SK-N-SH (cell line): Measurements from ENCODE around the gene ZNF550. TPM values are rescaled to one million over a fixed set of nuclear protein-coding genes. Genes with fewer than 3 reads are reported as not detected.
A peak's percentile ranks its signal among the peaks of the same experiment; 100 is the strongest.
"Not testable (repeated sequence)": the region's sequence is repeated elsewhere in the genome, so short reads cannot be mapped to it uniquely, and the experiment has no call there.

ENCODE experiments used
- CTCF ChIA-PET: fragments of 300-600, 350-600 bp; formaldehyde crosslinking; extraction: SDS; loops from one replicate; lab custom pipeline; 2021; lab: Yijun Ruan, JAX
- POLR2A ChIA-PET: fragments of 350-600 bp; sonication (Branson Sonifier 250); formaldehyde crosslinking; extraction: SDS; loops from one replicate; lab custom pipeline; 2020; ENCODE audit warnings: antibody characterized with exemption, inconsistent platforms; lab: Yijun Ruan, JAX
- DNase-seq: peaks from one replicate; pipeline ENCODE4 v3.0.0; 2012
- H2AFZ ChIP-seq: fragments of 200-600 bp; sonication (generic); 2 replicates; pipeline ENCODE4 v1.8.1; 2016; ENCODE audit warnings: antibody characterized with exemption, mild to moderate bottlenecking, low read depth
- H3F3A ChIP-seq: fragments of 200-600 bp; sonication (generic); replicated peaks from 2 replicates; pipeline ENCODE3; 2016; ENCODE audit warnings: antibody characterized with exemption, mild to moderate bottlenecking; ENCODE audit not compliant: insufficient read depth
- H3K27ac ChIP-seq, 2 experiments: fragments of 200-500 bp in 1 of 2; fragments of 200-600 bp in 1 of 2; sonication (Bioruptor generic) in 1 of 2; sonication (generic), shearing (Covaris generic) in 1 of 2; 2 replicates each; pipeline versions ENCODE4 v1.5.1 to v1.6.1; 2014 to 2016; ENCODE audit warnings: low read depth in 2 of 2, inconsistent platforms in 1 of 2, low read length in 1 of 2, mild to moderate bottlenecking in 1 of 2, mixed read lengths in 1 of 2
- H3K27me3 ChIP-seq: fragments of 200-600 bp; sonication (generic), shearing (Covaris generic); 2 replicates; pipeline ENCODE4 v1.6.1; 2016; ENCODE audit warnings: mixed run types; ENCODE audit not compliant: insufficient read depth
- H3K36me3 ChIP-seq, 2 experiments: fragments of 200-500 bp in 1 of 2; fragments of 200-600 bp in 1 of 2; sonication (Bioruptor generic) in 1 of 2; sonication (generic) in 1 of 2; replicated peaks in 1 of 2; 2 replicates each; pipeline versions ENCODE3 to v1.5.1; 2014 to 2016; ENCODE audit warnings: low read length in 1 of 2, mild to moderate bottlenecking in 1 of 2; ENCODE audit not compliant: insufficient read depth in 2 of 2, control insufficient read depth in 1 of 2
- H3K4me1 ChIP-seq, 2 experiments: fragments of 200-500 bp in 1 of 2; fragments of 200-600 bp in 1 of 2; sonication (Bioruptor generic) in 1 of 2; sonication (generic), shearing (Covaris generic) in 1 of 2; 2 replicates each; pipeline versions ENCODE4 v1.5.1 to v1.6.1; 2014 to 2016; ENCODE audit warnings: low read depth in 1 of 2, low read length in 1 of 2, mixed run types in 1 of 2; ENCODE audit not compliant: insufficient read depth in 2 of 2, control insufficient read depth in 1 of 2
- H3K4me2 ChIP-seq: fragments of 200-600 bp; sonication (generic), shearing (Covaris generic); 2 replicates; pipeline ENCODE4 v1.6.1; 2017; ENCODE audit warnings: mixed run types
- H3K4me3 ChIP-seq, 2 experiments: fragments of 200-500 bp in 1 of 2; fragments of 200-600 bp in 1 of 2; sonication (Bioruptor generic) in 1 of 2; sonication (generic), shearing (Covaris generic) in 1 of 2; 2 replicates each; pipeline versions ENCODE4 v1.5.1 to v1.8.1; 2014 to 2016; ENCODE audit warnings: low read depth in 2 of 2, inconsistent platforms in 1 of 2, low read length in 1 of 2, mild to moderate bottlenecking in 1 of 2, mixed read lengths in 1 of 2, moderate library complexity in 1 of 2
- H3K79me2 ChIP-seq: fragments of 200-600 bp; sonication (generic); 2 replicates; pipeline ENCODE4 v1.8.1; 2017; ENCODE audit warnings: mild to moderate bottlenecking; ENCODE audit not compliant: insufficient read depth
- H3K9ac ChIP-seq: fragments of 200-600 bp; sonication (generic); 2 replicates; pipeline ENCODE4 v1.6.1; 2017; ENCODE audit warnings: mixed run types
- H3K9me2 ChIP-seq: fragments of 200-600 bp; sonication (generic); 2 replicates; pipeline ENCODE4 v1.6.1; 2017; ENCODE audit warnings: mixed run types
- H3K9me3 ChIP-seq: fragments of 200-600 bp; sonication (generic); 2 replicates; pipeline ENCODE4 v1.6.1; 2017; ENCODE audit warnings: mixed run types, mild to moderate bottlenecking, moderate library complexity
- H4K20me1 ChIP-seq: fragments of 200-600 bp; sonication (generic); 2 replicates; pipeline ENCODE4 v1.6.1; 2017; ENCODE audit warnings: mild to moderate bottlenecking, mixed run types; ENCODE audit not compliant: insufficient read depth
- CHD2 ChIP-seq: fragments of 150-350 bp; IDR thresholded peaks from 2 replicates; pipeline ENCODE4 v1.6.1; 2018; ENCODE audit warnings: low read length; ENCODE audit not compliant: partially characterized antibody
- ELF1 ChIP-seq: IDR thresholded peaks from 2 replicates; pipeline ENCODE4 v1.4.0; 2012
- GABPA ChIP-seq: IDR thresholded peaks from 2 replicates; pipeline ENCODE4 v1.4.0; 2012; ENCODE audit warnings: low read depth, mild to moderate bottlenecking
- IRF3 ChIP-seq: fragments of 150-350 bp; IDR thresholded peaks from 2 replicates; pipeline ENCODE4 v1.6.1; 2016; ENCODE audit warnings: mild to moderate bottlenecking, low read depth, low read length
- MAX ChIP-seq: IDR thresholded peaks from 2 replicates; pipeline ENCODE4 v1.4.0; 2012; ENCODE audit warnings: low read depth
- MXI1 ChIP-seq: IDR thresholded peaks from 2 replicates; pipeline ENCODE4 v1.6.1; 2012; ENCODE audit warnings: mild to moderate bottlenecking, low read depth, low read length, improper control_type of control experiment
- POLR2AphosphoS5 ChIP-seq: IDR thresholded peaks from 2 replicates; pipeline ENCODE4 v1.6.1; 2012; ENCODE audit warnings: low read depth, low read length
- TAF1 ChIP-seq: IDR thresholded peaks from 2 replicates; pipeline ENCODE4 v1.6.1; 2012; ENCODE audit warnings: low read depth, mild to moderate bottlenecking, low read length, moderate library complexity, borderline replicate concordance
- WGBS: methylation state at CpG from one replicate; pipeline ENCODE4 v1.1.6; 2017; ENCODE audit warnings: low lambda C conversion rate; 5-methylcytosine and 5-hydroxymethylcytosine counted together
- polyA plus RNA-seq, 3 experiments: library from polyadenylated mRNA; depleted of rRNA; stranded (reverse); fragments of >200 nt; gene quantifications; 2 replicates each; pipeline ENCODE4 v1.2.3, GENCODE V29; 2012

Gene ZNF550
- polyA plus RNA-seq, 1 of the 3 experiments (the other 2 are of a cell fraction): 5.7 TPM

- TF ChIP-seq CHD2 (peak; percentile 93), MXI1 (peak; percentile 38; the same call in 1 of the 2 replicates), ELF1 (peak; percentile 90), IRF3 (peak; percentile 56), MAX (peak; percentile 58; the same call in 1 of the 2 replicates), POLR2AphosphoS5 (peak; percentile 91), GABPA (peak; percentile 91), TAF1 (peak; percentile 66; the same call in 1 of the 2 replicates)
- TF ChIP-seq, all 33 proteins: peak for 8; not testable (repeated sequence) for 25
- H3K4me2 ChIP-seq: peak within 1 kb of the TSS; percentile 70
- H4K20me1 ChIP-seq, H3K4me1 ChIP-seq, H3K9me3 ChIP-seq, H3K27me3 ChIP-seq, CTCF ChIA-PET, H3K9me2 ChIP-seq: not testable (repeated sequence)
- H3F3A ChIP-seq: peaks cover 17% of the 10 kb centered on the region
- peak within 1 kb of the TSS; percentile 56; the same call in 1 of the 2 replicates for H2AFZ ChIP-seq
- DNase-seq: peak; percentile 92
- H3K27ac ChIP-seq: peak within 1 kb of the TSS; percentile 40 to 64; a peak in 3 of 4 replicates
- under 1% methylated on average over 51 of the region's 69 CpGs for WGBS
- POLR2A ChIA-PET: interaction anchor here (0.6 to 1.0 kb wide), 3 partner anchors 23 to 174 kb away, joined by 4 read pairs; partner anchors contain the start of genes ZNF134 and ZNF772
- peaks cover 6 to 20% of the 10 kb centered on the region in 2 experiments for H3K36me3 ChIP-seq
- peak within 1 kb of the TSS; percentile 80 for H3K9ac ChIP-seq
- H3K79me2 ChIP-seq: peaks cover 39% of the 10 kb centered on the region
- peak within 1 kb of the TSS; percentile 72 to 83 for H3K4me3 ChIP-seq
Measured at GRCh38 chr19:57499680-57500395, 59.8 kb downstream of the ZNF550 start, which contains the start of gene ZNF773. ZNF773 (plus strand) TSS chr19:57499938; CDS start chr19:57500081, 143 bp downstream.

DNA sequence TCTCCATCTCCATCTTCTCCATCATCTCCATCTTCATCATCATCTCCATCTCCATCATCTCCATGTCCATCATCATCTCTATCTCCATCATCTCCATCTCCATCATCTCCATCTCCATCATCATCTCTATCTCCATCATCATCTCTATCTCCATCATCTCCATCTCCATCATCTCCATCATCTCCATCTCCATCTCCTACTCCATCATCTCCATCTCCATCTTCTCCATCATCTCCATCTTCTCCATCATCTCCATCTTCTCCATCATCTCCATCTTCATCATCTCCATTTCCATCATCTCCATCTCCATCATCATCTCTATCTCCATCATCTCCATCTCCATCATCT is 60.4 kb downstream of the ZNF550 start:
- H2AFZ ChIP-seq, H3K27me3 ChIP-seq, H3K4me2 ChIP-seq, H3K9me2 ChIP-seq, H3K9me3 ChIP-seq, CTCF ChIA-PET, H3K27ac ChIP-seq, H3K4me1 ChIP-seq, H3K9ac ChIP-seq, DNase-seq, H4K20me1 ChIP-seq, H3K4me3 ChIP-seq: not testable (repeated sequence)
- POLR2A ChIA-PET: interaction anchor here (0.6 to 1.0 kb wide), 3 partner anchors 23 to 175 kb away, joined by 4 read pairs; partner anchors contain the start of genes ZNF134 and ZNF772
- Histone ChIP-seq H3K36me3 (peaks cover 8 to 25% of the 10 kb centered on the region in 2 experiments), H3K79me2 (peaks cover 39% of the 10 kb centered on the region), H3F3A (peaks cover 17% of the 10 kb centered on the region)

- H4K20me1 ChIP-seq, H3K9ac ChIP-seq, H3K9me2 ChIP-seq, H3K79me2 ChIP-seq, POLR2A ChIA-PET, H3K27me3 ChIP-seq, H3K4me1 ChIP-seq, H2AFZ ChIP-seq, DNase-seq, H3K9me3 ChIP-seq, H3K27ac ChIP-seq, H3F3A ChIP-seq: not testable (repeated sequence)
- Histone ChIP-seq H3K4me3 (peak overlapping the region; percentile 47 to 62), H3K4me2 (peak overlapping the region; percentile 82), H3K36me3 (peaks cover 22 to 33% of the 10 kb centered on the region in 2 experiments)
- CTCF ChIA-PET: interaction anchor here (0.6 kb wide), 1 partner anchor 8 kb away, joined by 3 read pairs; no protein-coding TSS in a partner anchor
- no CpG with 5 or more reads among the region's 1 CpG for WGBS
Measured at GRCh38 chr19:57488299-57488644, 71.4 kb downstream of the ZNF550 start.
